ENCODE data around the gene DNAH2. TPM values are rescaled to one million over a fixed set of nuclear protein-coding genes. Genes with fewer than 3 reads are reported as not detected.
A peak's percentile ranks its signal among the peaks of the same experiment; 100 is the strongest.

DNAH2 gene
- total and polyA plus RNA-seq, 2 donors (not counting 3 experiments of a cell fraction or from before 2014, with no cell fraction given): 0.10 to 0.11 TPM

- dilution Hi-C loops (cut with MboI; ENCODE audit: extremely low pct_ligation_motif_present, low sequenced_read_pairs): no loop called here
- CTCF ChIA-PET: interaction anchor here (0.6 to 5.1 kb wide), 2 partner anchors 13 to 657 kb away, joined by 3 to 45 read pairs; partner anchors contain the start of gene DNAH2
- FAIRE-seq: no peak
- no peak overlapping the region for H3K4me3 ChIP-seq (replicated peaks in 1 of 3; ENCODE audit: insufficient read depth in 1 of 3, low read depth in 1 of 3, low read length in 3 of 3)
- POLR2A ChIA-PET: interaction anchor here (0.7 kb wide), 1 partner anchor 37 kb away, joined by 4 read pairs; no protein-coding TSS in a partner anchor
- H3K9me1 ChIP-seq (replicated peaks; ENCODE audit: control insufficient read depth, extremely low read depth, insufficient read depth, low read length): no peaks in the 10 kb centered on the region
- peaks cover 3% of the 10 kb centered on the region for H3K4me1 ChIP-seq (ENCODE audit: control insufficient read depth, extremely low read depth, insufficient read depth, low read length)
- H2AFZ ChIP-seq (ENCODE audit: low read depth, low read length): no peak overlapping the region
- peaks cover 0 to 8% of the 10 kb centered on the region in 2 experiments for H3K36me3 ChIP-seq (ENCODE audit: control insufficient read depth in 2 of 2, extremely low read depth in 1 of 2, insufficient read depth in 2 of 2, low read length in 2 of 2)
- TSS peak; percentile 39 for BruUV-seq (replicated peaks)
- no peaks in the 10 kb centered on the region for H3K9me3 ChIP-seq (replicated peaks; ENCODE audit: control insufficient read depth, insufficient read depth, low read length)
- DNase-seq (ENCODE audit: low read depth, low spot score): no peak
- peaks cover 33 to 35% of the 10 kb centered on the region in 2 experiments for H3K27me3 ChIP-seq (ENCODE audit: control insufficient read depth in 2 of 2, insufficient read depth in 2 of 2, low read length in 2 of 2)
- H3K79me2 ChIP-seq (ENCODE audit: control insufficient read depth, insufficient read depth, low read length): no peaks in the 10 kb centered on the region
- intact Hi-C loops (cut with micrococcal nuclease): no loop called here
- H3K4me2 ChIP-seq (ENCODE audit: insufficient read depth, low read length): no peak overlapping the region
- TF ChIP-seq FOS (IDR thresholded peaks at IDR 0.05; ENCODE audit: borderline replicate concordance, insufficient read depth, low read length) (no peak), JUN (IDR thresholded peaks at IDR 0.05; ENCODE audit: borderline replicate concordance, insufficient read depth, insufficient read length, low read depth) (no peak), POLR2A (IDR thresholded peaks at IDR 0.05; ENCODE audit: low read depth, low read length) (no peak), CTCF (IDR thresholded peaks at IDR 0.05; ENCODE audit: extremely low read depth in 1 of 2, insufficient read depth in 1 of 2, low read depth in 1 of 2, low read length in 2 of 2) (no peak), POLR2AphosphoS5 (IDR thresholded peaks at IDR 0.05; ENCODE audit: insufficient read depth, low read depth, low read length) (no peak), GATA2 (IDR thresholded peaks at IDR 0.05; ENCODE audit: insufficient read depth, insufficient read length, low read depth, low read length) (no peak), MYC (IDR thresholded peaks at IDR 0.05; ENCODE audit: low read depth, low read length) (no peak), EZH2 (IDR thresholded peaks at IDR 0.05; ENCODE audit: borderline replicate concordance, low read depth, low read length, severe bottlenecking) (no peak)
- TF ChIP-seq, protein P1, sequence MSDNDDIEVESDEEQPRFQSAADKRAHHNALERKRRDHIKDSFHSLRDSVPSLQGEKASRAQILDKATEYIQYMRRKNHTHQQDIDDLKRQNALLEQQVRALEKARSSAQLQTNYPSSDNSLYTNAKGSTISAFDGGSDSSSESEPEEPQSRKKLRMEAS (IDR thresholded peaks at IDR 0.05; ENCODE audit: insufficient read depth, insufficient read length): no peak
- H3K27ac ChIP-seq (ENCODE audit: insufficient read depth, low read depth, low read length): no peak overlapping the region
- H4K20me1 ChIP-seq (replicated peaks; ENCODE audit: control insufficient read depth, extremely low read depth, insufficient read depth, low read length): no peaks in the 10 kb centered on the region
- no peak overlapping the region for H3K9ac ChIP-seq (replicated peaks; ENCODE audit: extremely low read depth, insufficient read depth, low read length)
These were observed 14.8 kb upstream of the DNAH2 start for GRCh38 chr17:7702776-7703175.
